GM23338 (cell line): ENCODE measurements around the gene ZNF691. TPM values are rescaled to one million over a fixed set of nuclear protein-coding genes. Genes with fewer than 3 reads are reported as not detected.
A peak's percentile ranks its signal among the peaks of the same experiment; 100 is the strongest.

Experiments used
- ATAC-seq: fragments of 200-7000 bp; cut with Tn5 transposase; 3 replicates; pipeline ENCODE4 v1.9.1; 2020
- DNase-seq: peaks from one replicate; pipeline ENCODE4 v3.0.0-alpha.2; 2015; ENCODE audit warnings: low spot score
- H2AFZ ChIP-seq: fragments of 200-600 bp; sonication (generic); 2 replicates; pipeline ENCODE4 v1.8.0; 2016; ENCODE audit warnings: antibody characterized with exemption, mild to moderate bottlenecking, moderate library complexity
- H3F3A ChIP-seq: fragments of 200-600 bp; sonication (generic); replicated peaks from 2 replicates; pipeline ENCODE4 v1.8.0; 2017; ENCODE audit warnings: antibody characterized with exemption, mixed run types, low read depth
- H3K27ac ChIP-seq: fragments of 200-600 bp; sonication (generic); 2 replicates; pipeline ENCODE4 v1.6.1; 2016; ENCODE audit warnings: low read depth
- H3K27me3 ChIP-seq: fragments of 200-600 bp; sonication (generic); 2 replicates; pipeline ENCODE4 v1.8.0; 2016; ENCODE audit warnings: mild to moderate bottlenecking, mixed run types, moderate library complexity; ENCODE audit not compliant: insufficient read depth
- H3K36me3 ChIP-seq: fragments of 200-600 bp; sonication (generic); 2 replicates; pipeline ENCODE4 v1.8.0; 2016; ENCODE audit warnings: mild to moderate bottlenecking; ENCODE audit not compliant: insufficient read depth
- H3K4me1 ChIP-seq: fragments of 200-600 bp; sonication (generic); 2 replicates; pipeline ENCODE4 v1.8.0; 2016; ENCODE audit warnings: mild to moderate bottlenecking, moderate library complexity; ENCODE audit not compliant: insufficient read depth
- H3K4me2 ChIP-seq: fragments of 200-600 bp; sonication (generic); 2 replicates; pipeline ENCODE4 v1.7.1; 2017; ENCODE audit warnings: mixed run types
- H3K4me3 ChIP-seq: fragments of 200-600 bp; sonication (generic); 2 replicates; pipeline ENCODE4 v1.6.1; 2016; ENCODE audit warnings: mixed run types
- H3K79me2 ChIP-seq: fragments of 200-600 bp; sonication (generic); replicated peaks from 2 replicates; pipeline ENCODE4 v1.8.0; 2017; ENCODE audit warnings: mild to moderate bottlenecking; ENCODE audit not compliant: insufficient read depth
- H3K9me2 ChIP-seq: fragments of 200-600 bp; sonication (generic); 2 replicates; pipeline ENCODE4 v1.8.0; 2017; ENCODE audit not compliant: insufficient read depth
- H4K20me1 ChIP-seq: fragments of 200-600 bp; sonication (generic); replicated peaks from 2 replicates; pipeline ENCODE4 v1.8.0; 2017; ENCODE audit warnings: mild to moderate bottlenecking; ENCODE audit not compliant: insufficient read depth
- H3K27ac Mint-ChIP-seq: 2 replicates; pipeline ENCODE4 v1.8.0; 2020; ENCODE audit warnings: inconsistent platforms, mild to moderate bottlenecking, moderate library complexity, mixed read lengths
- H3K27me3 Mint-ChIP-seq: 3 replicates; pipeline ENCODE4 v1.8.0; 2022; ENCODE audit warnings: low read depth, mild to moderate bottlenecking, moderate library complexity, mixed read lengths, inconsistent platforms; ENCODE audit not compliant: insufficient read depth, poor library complexity
- H3K36me3 Mint-ChIP-seq: 3 replicates; pipeline ENCODE4 v1.8.0; 2021; ENCODE audit warnings: low read depth, mild to moderate bottlenecking, inconsistent platforms, moderate library complexity, mixed read lengths
- H3K4me1 Mint-ChIP-seq: 3 replicates; pipeline ENCODE4 v1.8.0; 2020; ENCODE audit warnings: mild to moderate bottlenecking, inconsistent platforms, mixed read lengths
- H3K4me3 Mint-ChIP-seq: 3 replicates; pipeline ENCODE4 v1.8.0; 2021; ENCODE audit warnings: moderate library complexity, mild to moderate bottlenecking, inconsistent platforms, mixed read lengths
- H3K9me3 Mint-ChIP-seq: 3 replicates; pipeline ENCODE4 v1.8.0; 2020; ENCODE audit warnings: moderate library complexity, mild to moderate bottlenecking, inconsistent platforms, mixed read lengths
- CREB1 ChIP-seq: fragments of 250-450 bp; sonication (Bioruptor Pico); IDR thresholded peaks from 2 replicates; pipeline ENCODE4 v1.5.0; 2020; ENCODE audit warnings: low read depth, mild to moderate bottlenecking, moderate library complexity
- CTCF ChIP-seq, 2 experiments: fragments of 200-600 bp in 1 of 2; sonication (generic) in 1 of 2; conservative IDR thresholded peaks; 2 replicates each; pipeline versions ENCODE4 v1.5.1 to v1.6.1; 2016 to 2017; ENCODE audit warnings: antibody characterized with exemption in 2 of 2, low read depth in 2 of 2, mild to moderate bottlenecking in 2 of 2, moderate library complexity in 1 of 2
- ETS1 ChIP-seq: IDR thresholded peaks from 2 replicates; pipeline ENCODE4 v1.6.1; 2016; ENCODE audit warnings: antibody characterized with exemption
- EZH2phosphoT487 ChIP-seq: fragments of 200-600 bp; sonication (generic); IDR thresholded peaks from one replicate; pipeline ENCODE4 v1.8.1; 2018; ENCODE audit warnings: antibody characterized with exemption; ENCODE audit not compliant: unreplicated experiment
- JUNB ChIP-seq: IDR thresholded peaks from one replicate; pipeline ENCODE4 v1.6.1; 2016; ENCODE audit warnings: antibody characterized with exemption; ENCODE audit not compliant: unreplicated experiment
- NANOG ChIP-seq: IDR thresholded peaks from 2 replicates; pipeline ENCODE4 v1.6.1; 2016; ENCODE audit warnings: antibody characterized with exemption, borderline replicate concordance
- POLR2AphosphoS5 ChIP-seq: IDR thresholded peaks from 2 replicates; pipeline ENCODE4 v1.6.1; 2016; ENCODE audit warnings: antibody characterized with exemption, low read depth
- STAT1 ChIP-seq: IDR thresholded peaks from one replicate; pipeline ENCODE4 v1.6.1; 2016; ENCODE audit warnings: antibody characterized with exemption; ENCODE audit not compliant: unreplicated experiment
- ZNF114 ChIP-seq: fragments of 250-450 bp; sonication (Bioruptor Pico); IDR thresholded peaks from 2 replicates; pipeline ENCODE4 v1.5.0; 2020; ENCODE audit warnings: mild to moderate bottlenecking, moderate library complexity
- ZNF331 ChIP-seq: fragments of 250-450 bp; sonication (Bioruptor Pico); IDR thresholded peaks from 2 replicates; pipeline ENCODE4 v1.5.0; 2020; ENCODE audit warnings: low read depth, mild to moderate bottlenecking, moderate library complexity
- polyA plus RNA-seq: library from polyadenylated mRNA; unstranded; fragments of >200 nt; fragmentation: Nextera tagmentation; extraction: Ambion mirVana; gene quantifications from 2 replicates; pipeline ENCODE4 v1.2.1, GENCODE V29; 2016
- total RNA-seq: library from RNA; depleted of rRNA; stranded (reverse); fragments of >200 nt; shearing (Covaris generic); gene quantifications from 2 replicates; pipeline ENCODE4 v1.2.3, GENCODE V29; 2014

The ZNF691 gene
- total and polyA plus RNA-seq, 2 experiments from 2014 or later = 21.3 to 27.7 TPM

GRCh38 chr1:42845193-42845592 is 1.2 kb upstream of the ZNF691 start:
- H3K36me3 ChIP-seq = no peaks in the 10 kb centered on the region
- no peak for TF ChIP-seq CREB1
- no peak for TF ChIP-seq EZH2phosphoT487
- TF ChIP-seq STAT1 = no peak
- TF ChIP-seq ZNF114 (CRISPR knock-in tag) = no peak
- TF ChIP-seq POLR2AphosphoS5 = no peak
- no peak for TF ChIP-seq ETS1
- no peak for TF ChIP-seq JUNB
- TF ChIP-seq ZNF331 (CRISPR knock-in tag) = no peak
- no peak for TF ChIP-seq NANOG
- no peak overlapping the region for H3K27ac ChIP-seq
- peaks cover 20% of the 10 kb centered on the region for H3K4me1 Mint-ChIP-seq
- no peaks in the 10 kb centered on the region for H3K9me3 Mint-ChIP-seq
- peak overlapping the region; percentile 63 for H3K4me3 ChIP-seq
- H4K20me1 ChIP-seq = 0 out of 2 replicates have a peak, but pooled peaks cover 4% of the 10 kb centered on the region
- H3K79me2 ChIP-seq = peaks cover 25% of the 10 kb centered on the region
- peaks cover 27% of the 10 kb centered on the region for H3K4me1 ChIP-seq
- H3K27me3 Mint-ChIP-seq = peaks cover 4% of the 10 kb centered on the region
- DNase-seq (no peak), ATAC-seq (no peak)
- no peaks in the 10 kb centered on the region for H3K9me2 ChIP-seq
- H2AFZ ChIP-seq = no peak overlapping the region
- H3K27me3 ChIP-seq = no peaks in the 10 kb centered on the region
- H3K4me2 ChIP-seq = peak overlapping the region; percentile 75
- peaks cover 32% of the 10 kb centered on the region for H3K36me3 Mint-ChIP-seq
- no peak overlapping the region for H3K27ac Mint-ChIP-seq
- no peak overlapping the region for H3K4me3 Mint-ChIP-seq
- no peaks in the 10 kb centered on the region for H3F3A ChIP-seq

- Histone ChIP-seq H3K4me2 (peak overlapping the region; percentile 75), H3K36me3 (peaks cover 4% of the 10 kb centered on the region; the same call in 1 of the 2 replicates), H3K4me3 (peak overlapping the region; percentile 63), H3K79me2 (peaks cover 25% of the 10 kb centered on the region), H4K20me1 (0 out of 2 replicates have a peak, but pooled peaks cover 4% of the 10 kb centered on the region), H3K4me1 (peaks cover 27% of the 10 kb centered on the region), H3K27ac (no peak overlapping the region), H2AFZ (peak overlapping the region; percentile 67), H3F3A (no peaks in the 10 kb centered on the region), H3K27me3 (no peaks in the 10 kb centered on the region), H3K9me2 (no peaks in the 10 kb centered on the region)
- Mint-ChIP-seq H3K36me3 (peaks cover 39% of the 10 kb centered on the region), H3K27ac (peak overlapping the region; percentile 74; the same call in 1 of the 2 replicates), H3K4me3 (peak overlapping the region; percentile 95), H3K4me1 (peaks cover 20% of the 10 kb centered on the region), H3K27me3 (peaks cover 4% of the 10 kb centered on the region), H3K9me3 (no peaks in the 10 kb centered on the region)
- TF ChIP-seq CTCF (conservative IDR thresholded peaks at IDR 0.05; ENCODE audit: low read depth in 2 of 2) = no peak
- TF ChIP-seq EZH2phosphoT487 = no peak
- TF ChIP-seq POLR2AphosphoS5 = no peak
- TF ChIP-seq CREB1 = no peak
- ATAC-seq (peak; percentile 9), DNase-seq (peak; percentile 52)
Observed at GRCh38 chr1:42845866-42846256, 552 bp upstream of the ZNF691 start.
